ENCODE results near the gene ADRA2A.

The ADRA2A gene

DNA sequence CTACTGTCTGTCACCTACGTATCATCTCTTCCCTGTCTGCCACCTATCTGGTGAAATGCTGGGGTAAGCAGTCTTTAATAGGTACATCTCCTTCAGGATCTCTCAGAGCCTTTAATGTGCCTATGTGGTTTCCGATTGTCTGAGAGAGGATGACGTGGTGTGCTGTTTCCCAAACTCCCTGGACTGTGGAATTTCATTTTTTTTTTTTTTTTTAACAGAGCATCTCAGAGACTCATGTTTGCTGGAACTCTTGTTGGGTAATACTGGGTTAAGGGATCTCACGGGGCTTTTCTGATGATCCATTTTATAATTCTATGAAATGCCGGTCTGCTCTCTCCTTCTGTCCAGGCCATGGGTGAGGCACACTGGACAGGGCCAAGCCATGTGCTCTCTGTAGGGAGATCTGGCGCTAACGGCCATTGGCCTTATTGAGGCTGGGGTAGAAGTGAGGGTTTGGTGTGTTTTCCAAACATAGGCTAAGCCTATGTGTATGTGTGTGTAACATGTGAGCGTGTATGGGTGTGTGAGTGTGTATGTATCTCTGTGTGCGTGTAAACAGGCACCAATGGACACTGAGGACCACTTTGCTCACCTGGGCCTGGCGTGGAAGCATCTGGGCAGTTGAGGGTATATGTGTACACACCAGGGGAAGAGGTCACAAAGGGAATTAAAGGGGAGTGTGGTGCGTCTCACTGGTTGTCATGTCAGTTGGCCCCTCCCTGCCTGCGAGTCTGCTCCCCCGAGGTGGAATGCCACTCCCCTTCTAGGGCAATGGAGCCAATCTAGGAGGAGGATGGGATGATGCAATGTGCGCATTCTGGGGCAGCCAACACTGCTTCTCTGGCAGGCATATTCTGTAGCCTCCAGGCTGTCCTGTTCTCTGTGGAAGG, 7.8 kb downstream of the ADRA2A start:
- no peak for DNase-seq

- DNase-seq: no peak
Observed at GRCh38 chr10:111085690-111086353, 9.0 kb downstream of the ADRA2A start.

GRCh38 chr10:111086574-111086973, 9.7 kb downstream of the ADRA2A start:
- DNase-seq: no peak

GRCh38 chr10:111087331-111087756, 10.5 kb downstream of the ADRA2A start:
- no peak for DNase-seq

- DNase-seq: no peak
Observed at GRCh38 chr10:111087968-111088505, 11.2 kb downstream of the ADRA2A start.

DNA sequence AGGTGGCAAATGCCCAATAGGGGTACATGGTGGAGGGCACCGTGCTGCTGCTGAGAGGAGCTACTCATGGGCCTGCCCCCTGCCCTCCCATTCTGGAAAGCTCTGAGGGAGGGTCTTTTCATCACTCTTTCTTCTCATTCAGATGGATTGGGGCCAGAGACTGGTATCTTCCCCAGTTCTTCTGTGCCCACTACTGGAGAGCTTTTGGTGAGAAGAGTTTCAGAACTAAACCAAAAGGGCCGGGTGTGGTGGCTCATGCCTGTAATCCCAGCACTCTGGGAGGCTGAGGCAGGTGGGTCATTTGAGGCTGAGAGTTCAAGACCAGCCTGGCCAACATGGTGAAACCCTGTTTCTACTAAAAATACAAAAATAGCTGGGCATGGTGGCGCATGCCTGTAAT, 12.5 kb downstream of the ADRA2A start:
- DNase-seq: no peak

DNA sequence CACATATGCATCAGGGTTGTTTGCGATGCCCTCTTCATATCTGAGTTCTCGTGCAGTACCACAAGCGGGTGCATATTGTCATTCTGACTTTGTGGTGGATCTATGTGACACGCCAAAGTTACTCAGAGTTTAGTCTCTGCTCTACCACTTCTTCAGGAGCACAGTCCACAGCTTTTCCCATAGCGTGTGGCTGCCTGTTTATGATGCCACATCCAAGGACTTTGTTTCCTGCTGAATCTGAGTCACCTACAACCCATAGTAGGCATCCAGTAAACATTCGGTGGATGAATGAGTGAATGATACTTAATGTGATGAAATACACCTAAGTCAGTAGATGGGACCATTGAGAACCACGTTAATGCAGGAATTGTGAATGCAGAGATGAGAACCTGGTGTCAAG, 15.0 kb downstream of the ADRA2A start:
- DNase-seq: no peak

- no peak for DNase-seq
Observed at GRCh38 chr10:111093741-111094380, 17.0 kb downstream of the ADRA2A start.

DNA sequence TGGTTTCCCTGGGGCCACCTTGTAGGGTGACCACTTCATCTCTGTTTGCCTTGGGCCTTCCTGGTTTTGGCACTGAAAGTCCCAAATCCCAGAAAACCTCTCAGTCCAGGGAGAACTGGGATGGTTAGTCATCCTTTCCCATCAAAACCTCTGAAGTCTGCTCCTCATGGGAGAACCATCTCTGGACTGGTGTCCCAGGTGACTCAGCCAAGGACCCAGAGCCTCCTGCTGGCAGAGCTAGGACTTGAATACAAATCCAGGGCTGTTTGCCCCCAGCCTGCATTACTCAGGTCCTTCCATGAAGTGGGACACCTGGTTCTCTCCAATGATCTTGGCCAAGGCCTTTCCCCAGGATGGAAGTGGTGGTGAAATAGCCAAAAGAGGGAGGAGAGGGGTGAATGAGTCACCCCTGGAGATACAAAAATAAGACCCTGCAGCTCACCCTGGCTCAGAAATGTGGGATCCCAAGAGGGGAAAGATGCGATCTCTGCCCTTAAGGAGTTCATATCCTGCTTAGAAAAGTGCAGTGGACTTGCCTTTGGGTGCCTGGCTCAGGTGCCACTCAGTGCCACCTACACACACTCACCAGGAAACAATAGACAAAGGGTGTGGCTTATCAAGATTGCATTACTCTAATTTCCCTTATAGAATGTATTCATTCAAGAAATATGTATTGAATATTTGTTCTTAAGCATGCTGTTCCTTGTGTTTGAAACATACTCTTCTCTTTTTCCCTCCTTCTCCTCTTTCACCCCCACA, 22.0 kb downstream of the ADRA2A start:
- DNase-seq: no peak

DNA sequence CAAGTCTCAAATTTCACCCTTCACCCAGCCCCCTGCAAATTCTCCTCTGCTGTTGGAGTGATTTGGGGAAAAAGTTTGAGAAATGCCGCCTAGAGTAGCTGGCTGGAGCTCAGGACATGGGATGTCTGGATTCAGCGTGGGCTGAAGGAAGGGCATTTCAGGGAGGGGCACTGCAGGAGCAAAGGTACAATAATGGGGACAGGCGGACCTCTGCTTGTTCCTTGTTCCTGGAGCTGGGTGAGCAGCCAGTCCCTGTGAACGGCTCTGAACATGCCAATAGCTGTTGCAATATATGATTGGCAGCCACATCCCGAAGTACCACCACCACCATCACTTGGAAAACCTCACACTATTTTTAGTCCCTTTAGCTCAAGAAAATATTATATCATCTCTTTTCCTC, 23.4 kb downstream of the ADRA2A start:
- DNase-seq: no peak

GRCh38 chr10:111101796-111102195, 25.0 kb downstream of the ADRA2A start:
- no peak for DNase-seq

DNA sequence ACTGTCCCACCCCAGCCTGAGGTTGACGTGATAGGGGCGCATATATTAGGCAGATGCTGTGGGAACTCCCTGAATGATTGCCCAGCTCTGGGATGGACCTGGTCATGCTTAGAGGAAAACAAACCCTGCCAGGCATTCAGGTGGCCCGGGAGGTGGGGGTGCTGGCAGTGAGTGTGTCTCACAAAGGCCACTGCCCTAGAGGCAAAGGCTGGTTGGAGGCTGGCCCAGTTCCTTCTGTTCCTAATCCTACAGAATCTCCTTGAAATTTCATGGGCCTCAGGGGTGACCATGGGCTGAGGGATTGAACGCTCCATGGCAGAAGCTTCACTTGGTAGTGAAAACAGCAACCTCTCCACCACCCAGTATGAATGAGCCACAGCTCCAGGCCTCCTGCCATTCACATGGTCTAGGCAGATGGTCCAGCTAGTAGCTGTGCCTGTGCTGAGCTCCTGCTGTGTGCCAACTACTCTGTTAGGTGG, 25.6 kb downstream of the ADRA2A start:
- DNase-seq: no peak

DNA sequence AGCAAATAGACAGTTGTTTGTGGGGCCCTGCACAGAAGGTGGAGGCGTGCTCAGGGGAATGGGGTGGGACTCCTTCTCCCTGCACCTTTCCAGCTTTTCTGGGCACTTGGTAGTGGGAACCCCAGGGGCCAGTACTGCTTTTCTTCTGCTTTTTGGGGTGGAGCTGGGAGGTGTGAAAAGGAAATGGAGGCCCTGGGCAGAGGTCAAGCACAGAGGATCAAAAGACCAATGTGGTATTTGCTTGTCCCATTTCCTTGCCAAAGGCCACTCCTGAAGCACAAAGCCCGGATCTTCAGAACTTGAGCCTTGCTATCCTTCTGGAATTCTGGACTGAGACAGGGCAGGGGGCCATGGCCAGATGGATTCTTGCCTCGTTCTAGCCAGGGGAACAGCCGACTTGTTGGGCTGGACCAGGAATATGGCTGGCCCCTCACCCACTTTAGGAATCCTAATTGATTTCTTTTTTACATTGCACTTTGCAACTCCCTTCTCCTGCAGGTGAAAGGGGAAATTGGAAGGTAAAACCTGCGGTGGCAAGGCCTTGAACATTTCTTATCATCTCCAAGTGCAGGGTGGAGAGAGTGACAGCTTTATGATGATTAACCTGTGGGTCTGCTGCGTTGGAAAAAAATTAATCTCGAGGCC, 26.5 kb downstream of the ADRA2A start:
- DNase-seq: no peak

- DNase-seq: no peak
Observed at GRCh38 chr10:111104811-111105210, 28.0 kb downstream of the ADRA2A start.

DNA sequence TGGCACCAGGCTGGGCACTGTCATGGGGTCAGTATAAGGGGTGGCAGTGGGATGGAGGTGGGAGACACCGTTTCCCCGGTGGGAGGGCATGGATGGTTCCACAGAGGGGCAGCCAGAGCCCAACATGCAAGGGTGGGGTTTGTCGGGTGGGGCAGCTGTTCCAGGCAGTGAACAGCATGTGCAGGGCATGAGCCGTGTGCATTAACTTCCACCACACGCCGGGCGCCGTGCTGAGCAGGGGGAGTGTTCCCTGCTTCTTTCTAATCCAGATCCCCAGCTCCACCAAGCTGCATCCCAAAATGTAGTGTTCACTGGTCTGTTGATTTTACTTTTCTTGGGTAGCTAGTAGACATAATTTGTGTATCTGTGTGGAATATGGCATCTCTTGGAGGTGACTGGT, 29.3 kb downstream of the ADRA2A start:
- no peak for DNase-seq

DNA sequence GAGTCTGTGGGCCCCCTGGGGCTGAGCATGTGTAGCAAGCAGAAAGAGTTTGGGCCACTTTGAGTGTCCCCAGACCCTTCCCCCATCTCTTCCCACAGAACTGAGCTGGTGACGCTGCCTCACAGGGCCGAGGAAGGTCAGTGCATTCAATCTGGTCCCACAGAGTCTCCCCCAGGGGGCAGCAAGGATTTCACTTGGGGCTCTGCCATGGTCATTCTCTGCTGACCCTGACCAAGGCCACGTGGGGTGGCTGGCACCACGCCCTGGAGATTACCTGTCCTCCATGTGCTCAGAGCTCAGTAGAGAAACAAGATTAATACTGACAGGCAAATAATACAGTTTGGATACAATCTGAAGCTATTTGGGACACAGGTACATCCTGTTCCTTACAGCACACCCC, 30.2 kb downstream of the ADRA2A start:
- no peak for DNase-seq

DNA sequence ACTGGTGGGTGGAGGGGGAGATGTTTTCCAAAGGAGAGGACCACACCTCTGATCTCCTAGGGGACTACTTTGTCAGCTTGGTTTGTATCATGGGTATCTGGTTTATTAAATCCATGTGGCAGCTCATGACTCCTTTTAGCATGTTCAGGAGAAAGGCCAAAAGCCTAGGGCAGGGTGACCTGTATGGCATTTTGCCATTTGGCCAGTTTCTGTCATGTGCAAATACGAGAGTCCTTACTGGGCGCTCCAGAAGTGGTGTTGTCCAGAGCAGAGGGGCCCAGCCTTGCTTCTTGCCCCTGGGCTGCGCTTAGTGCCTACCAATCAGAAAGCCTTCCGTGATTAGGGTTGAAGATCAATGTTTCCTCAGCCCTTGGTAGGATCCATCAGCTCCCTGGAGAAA, 31.0 kb downstream of the ADRA2A start:
- no peak for DNase-seq

DNA sequence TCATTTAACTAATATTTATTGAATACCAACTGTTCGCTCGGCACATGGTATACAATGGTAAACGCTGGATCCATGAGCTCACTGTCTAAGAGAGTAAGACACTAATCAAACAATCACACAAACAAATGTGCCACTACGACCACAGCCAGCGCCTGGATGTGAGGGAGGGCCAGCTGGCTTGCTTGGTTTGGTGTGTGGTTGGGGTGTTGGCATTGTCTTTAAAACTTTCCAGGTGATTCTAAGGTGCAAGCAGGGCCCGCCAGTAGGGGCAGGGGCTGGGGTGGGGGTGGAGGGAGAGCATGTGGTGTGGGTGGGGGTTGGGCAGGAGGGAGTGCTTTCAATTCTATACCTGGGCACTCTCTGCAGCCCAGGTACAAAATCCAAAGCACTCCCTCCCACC, 31.6 kb downstream of the ADRA2A start:
- DNase-seq: no peak

DNA sequence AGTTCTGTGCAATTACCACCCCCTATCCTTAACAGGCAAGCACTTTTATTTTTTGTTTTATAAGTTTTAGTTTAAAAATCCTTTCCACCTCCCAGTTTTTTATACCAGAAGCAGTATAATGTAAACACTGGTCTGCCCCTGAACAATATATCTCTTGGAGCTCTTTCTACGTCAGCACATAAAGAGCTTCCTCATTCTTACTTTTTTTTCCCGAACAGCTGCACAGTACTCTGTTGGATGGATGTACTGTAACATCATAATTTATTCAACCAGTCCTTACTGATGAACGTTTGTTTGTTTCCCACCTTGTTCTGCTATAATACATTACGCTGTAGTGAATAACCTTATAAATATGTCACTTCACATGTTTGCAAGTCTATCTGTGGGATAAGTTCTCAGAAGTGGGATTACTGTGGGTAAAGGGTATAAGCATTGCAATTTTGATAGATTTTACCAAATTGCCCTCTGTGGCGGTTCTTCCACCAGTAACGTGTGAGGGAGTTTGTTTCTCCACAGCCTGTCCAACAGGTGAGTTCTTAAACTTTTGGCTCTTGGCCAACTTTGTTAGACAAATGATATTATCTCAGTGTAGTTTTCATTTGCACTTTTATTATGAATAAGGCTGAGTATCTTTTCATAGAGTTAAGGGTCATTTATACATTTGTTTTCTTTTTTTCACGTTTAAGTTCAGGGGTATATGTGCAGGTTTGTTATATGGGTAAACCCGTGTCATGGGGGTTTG, 32.8 kb downstream of the ADRA2A start:
- no peak for DNase-seq

- no peak for DNase-seq
Observed at GRCh38 chr10:111110771-111111170, 33.9 kb downstream of the ADRA2A start.

DNA sequence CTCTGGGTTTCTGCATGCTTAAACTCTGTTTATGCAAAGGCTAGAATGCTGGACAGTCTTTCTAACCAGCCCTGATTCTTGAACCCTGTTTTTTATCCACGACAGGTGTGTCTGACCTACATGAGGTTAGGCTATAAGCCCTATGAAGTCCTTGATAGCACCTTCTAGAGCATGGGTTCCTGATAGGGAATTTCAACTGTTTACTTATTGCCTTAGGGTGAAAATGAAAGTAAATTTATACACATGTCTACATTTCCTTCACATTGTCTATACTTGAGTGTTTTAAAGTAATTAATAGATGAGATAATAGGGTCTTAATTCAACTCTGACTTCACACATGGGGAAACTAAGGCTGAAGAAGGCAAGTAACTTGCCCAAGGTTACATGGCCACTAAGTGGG, 35.5 kb downstream of the ADRA2A start:
- DNase-seq: no peak

All from activated CD4-positive, alpha-beta T cell treated with anti-CD3 and anti-CD28 coated beads, Interleukin-2, amount 50 U/mL, for 48 hours (primary cell).